ENCODE data around the gene GPC3.

Gene GPC3

DNA sequence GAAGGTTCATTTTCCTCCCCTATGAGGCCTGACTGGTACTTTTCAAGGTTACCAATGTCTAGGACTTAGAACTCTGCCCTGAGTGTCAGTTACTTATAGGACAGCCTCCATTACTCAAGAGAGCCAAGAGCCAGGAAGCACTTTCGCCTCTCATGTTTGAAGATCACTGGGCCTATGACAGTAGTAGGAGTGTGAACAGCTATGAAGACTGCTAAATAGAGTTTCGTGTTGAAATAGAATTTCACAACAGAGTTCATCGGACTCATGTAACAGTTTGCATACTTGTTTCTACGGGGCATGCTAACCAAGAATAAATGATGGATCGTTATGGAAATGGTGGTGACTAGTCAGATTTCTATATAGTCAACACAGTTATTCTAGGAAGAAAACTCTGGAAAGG is 472.3 kb downstream of the GPC3 start:
- DNase-seq (ENCODE audit: low read depth): no peak

DNA sequence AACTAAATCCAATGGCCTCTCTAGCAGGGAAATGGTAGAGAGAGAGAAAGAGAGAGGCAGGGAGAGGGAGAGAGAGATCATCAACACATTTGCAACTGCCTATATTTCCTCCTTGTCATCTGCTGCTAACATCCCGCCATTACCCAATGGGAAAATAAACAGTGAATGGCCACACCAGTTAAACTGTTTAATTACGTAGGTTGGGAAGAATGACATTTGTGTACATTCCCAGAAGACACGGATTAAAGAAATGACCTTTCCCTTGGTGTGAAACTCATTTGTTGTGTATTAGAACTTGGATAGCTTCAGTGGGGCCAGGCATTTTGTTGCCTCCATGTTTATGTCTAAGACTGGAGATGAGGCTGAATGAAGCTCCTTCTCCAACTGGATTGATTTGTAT is 474.4 kb downstream of the GPC3 start:
- DNase-seq (ENCODE audit: low read depth): no peak

DNA sequence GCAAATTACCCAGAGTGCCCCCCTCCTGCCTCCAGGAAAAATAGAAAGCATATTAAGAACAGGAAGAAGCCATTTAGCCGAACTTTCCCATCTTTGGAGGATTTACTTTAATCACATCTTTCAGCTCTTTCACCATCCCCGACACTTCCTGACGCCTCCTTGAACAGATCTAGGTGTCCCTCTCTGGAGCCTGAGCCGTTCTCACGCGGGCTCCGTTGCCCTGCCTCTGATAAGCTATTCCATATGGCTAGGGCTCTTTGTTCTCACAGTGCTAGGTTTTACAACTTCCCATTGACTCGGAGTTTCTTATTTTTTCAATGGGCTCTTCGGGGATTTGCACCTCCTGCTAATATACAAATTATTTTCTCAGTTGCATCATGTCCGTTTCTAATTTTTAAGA is 488.0 kb downstream of the GPC3 start:
- DNase-seq (ENCODE audit: low read depth): no peak

DNA sequence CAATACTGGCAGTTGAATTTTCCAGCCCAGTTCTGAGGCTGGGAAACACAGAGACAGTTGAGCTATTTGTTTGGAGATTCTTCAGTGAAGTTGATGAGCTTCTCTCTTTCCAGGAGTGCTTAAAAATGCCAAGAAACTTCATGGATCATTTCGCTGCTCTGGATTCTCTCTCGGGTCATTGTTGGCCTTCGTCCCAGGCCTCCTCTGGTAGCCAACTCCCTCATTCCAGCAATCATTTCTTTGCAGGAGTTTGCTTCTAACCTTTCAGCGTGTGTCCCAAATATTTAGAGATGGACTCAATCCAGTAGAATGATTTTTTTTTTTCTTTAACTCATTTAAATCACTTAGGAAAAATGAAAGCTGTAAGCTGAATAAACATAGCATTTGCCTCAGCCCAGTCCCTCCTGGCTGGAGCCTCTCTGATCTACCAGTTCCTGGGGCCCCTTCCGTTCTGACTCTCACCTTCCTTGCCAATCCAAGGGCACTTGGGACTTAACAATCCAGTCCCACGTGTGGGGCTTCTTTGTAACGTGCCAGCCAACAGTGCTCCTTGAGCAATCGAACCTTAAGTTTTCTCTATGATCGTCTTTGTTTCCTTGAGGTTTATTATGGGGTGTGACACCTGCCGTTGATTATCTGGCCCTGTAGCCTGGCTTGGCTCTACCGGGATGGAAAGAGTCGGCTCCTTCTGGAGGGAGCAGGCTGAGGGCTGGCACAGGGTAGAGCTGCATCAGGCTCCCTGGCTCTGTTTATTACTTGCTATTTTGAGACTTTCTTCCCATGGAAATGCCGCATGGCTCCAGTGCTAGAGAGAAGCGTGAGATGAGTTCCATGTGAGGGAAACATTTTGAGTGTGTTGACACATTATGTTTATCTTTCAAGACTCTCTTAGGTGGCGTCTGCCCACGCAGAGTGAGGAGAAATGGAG is 489.7 kb downstream of the GPC3 start:
- no peak for DNase-seq (ENCODE audit: low read depth)

DNA sequence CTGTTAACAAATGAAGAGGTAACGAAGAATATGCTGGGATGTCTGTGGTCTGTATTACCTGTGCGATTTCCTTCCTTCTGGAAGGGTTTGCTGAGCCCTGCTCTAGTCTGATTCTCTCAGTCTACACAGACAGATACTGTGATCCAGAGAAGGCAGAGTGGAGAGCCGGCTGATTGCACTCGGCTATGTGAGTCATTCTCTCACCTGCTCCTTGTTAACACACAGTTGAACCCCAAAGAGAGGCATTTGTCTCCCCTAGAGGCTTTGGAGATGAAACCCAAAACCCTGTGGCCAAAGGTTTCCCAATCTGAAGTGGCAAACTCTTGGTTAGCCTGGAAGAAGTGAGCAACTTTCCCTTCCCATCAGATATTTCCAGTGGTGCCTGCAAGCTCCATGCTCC is 492.0 kb downstream of the GPC3 start:
- no peak for DNase-seq (ENCODE audit: low read depth)

DNA sequence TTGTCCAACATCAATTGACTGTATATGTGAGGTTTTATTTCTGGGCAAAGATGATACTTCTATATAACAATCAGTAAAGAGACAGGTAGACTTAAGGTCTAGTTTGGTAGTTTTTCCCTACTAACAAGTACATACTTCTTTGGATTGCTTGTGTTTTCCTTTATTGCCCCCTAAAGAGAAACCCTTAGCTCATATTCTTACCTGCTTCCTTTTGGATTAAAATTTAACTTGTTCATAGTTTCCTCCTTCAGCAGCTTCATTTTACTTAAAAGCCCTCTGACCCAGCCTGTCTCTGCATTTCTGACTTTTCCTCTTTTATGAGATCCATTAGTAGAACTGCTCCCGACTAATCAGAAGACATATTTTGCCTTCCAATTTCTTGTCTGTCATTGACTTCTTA is 494.4 kb downstream of the GPC3 start:
- no peak for DNase-seq (ENCODE audit: low read depth)

Measured in activated T-helper 1 cell treated with Interleukin-2 at 50 U/mL for 16 hours (primary cell).